Measurements from ENCODE around the gene AXIN1.
"Not testable (repeated sequence)": the region's sequence is repeated elsewhere in the genome, so short reads cannot be mapped to it uniquely, and the experiment has no call there.

The AXIN1 gene

GRCh38 chr16:331181-331814, 21.2 kb downstream of the AXIN1 start:
- DNase-seq: not testable (repeated sequence)

GRCh38 chr16:330741-331140, 21.8 kb downstream of the AXIN1 start:
- no peak for DNase-seq

GRCh38 chr16:325375-326145, 27.0 kb downstream of the AXIN1 start:
- DNase-seq: no peak

- DNase-seq: peak; percentile 76
Observed at GRCh38 chr16:324451-325334, 27.8 kb downstream of the AXIN1 start.

- no peak for DNase-seq
Observed at GRCh38 chr16:324201-324450, 28.4 kb downstream of the AXIN1 start.

- no peak for DNase-seq
Observed at GRCh38 chr16:322476-323143, 29.9 kb downstream of the AXIN1 start.

GRCh38 chr16:321532-321931, 31.0 kb downstream of the AXIN1 start:
- no peak for DNase-seq

GRCh38 chr16:320206-320605, 32.3 kb downstream of the AXIN1 start:
- no peak for DNase-seq

GRCh38 chr16:318628-319027, 33.9 kb downstream of the AXIN1 start:
- no peak for DNase-seq

GRCh38 chr16:317583-317982, 34.9 kb downstream of the AXIN1 start:
- DNase-seq: no peak

- DNase-seq: no peak
Observed at GRCh38 chr16:316741-317464, 35.6 kb downstream of the AXIN1 start.

GRCh38 chr16:314795-315299, 37.7 kb downstream of the AXIN1 start:
- no peak for DNase-seq

- DNase-seq: no peak
Observed at GRCh38 chr16:314351-314750, 38.2 kb downstream of the AXIN1 start.

- no peak for DNase-seq
Observed at GRCh38 chr16:311725-312124, 40.8 kb downstream of the AXIN1 start.

- no peak for DNase-seq
Observed at GRCh38 chr16:309476-309875, 43.0 kb downstream of the AXIN1 start.

- no peak for DNase-seq
Observed at GRCh38 chr16:307691-308312, 44.7 kb downstream of the AXIN1 start.

GRCh38 chr16:306911-307370, 45.6 kb downstream of the AXIN1 start:
- DNase-seq: no peak

- DNase-seq: no peak
Observed at GRCh38 chr16:305916-306626, 46.5 kb downstream of the AXIN1 start.

GRCh38 chr16:303760-304505, 48.6 kb downstream of the AXIN1 start:
- DNase-seq: no peak

GRCh38 chr16:301950-302349, 50.6 kb downstream of the AXIN1 start:
- no peak for DNase-seq
